HG03095 (cell line): Measurements from ENCODE around the gene PGLYRP3.

ENCODE experiments used
- ATAC-seq: cut with Tn5 transposase; IDR thresholded peaks from one replicate; pipeline ENCODE4 v1.9.1; 2021; ENCODE audit warnings: moderate library complexity; ENCODE audit not compliant: unreplicated experiment

PGLYRP3 gene

DNA sequence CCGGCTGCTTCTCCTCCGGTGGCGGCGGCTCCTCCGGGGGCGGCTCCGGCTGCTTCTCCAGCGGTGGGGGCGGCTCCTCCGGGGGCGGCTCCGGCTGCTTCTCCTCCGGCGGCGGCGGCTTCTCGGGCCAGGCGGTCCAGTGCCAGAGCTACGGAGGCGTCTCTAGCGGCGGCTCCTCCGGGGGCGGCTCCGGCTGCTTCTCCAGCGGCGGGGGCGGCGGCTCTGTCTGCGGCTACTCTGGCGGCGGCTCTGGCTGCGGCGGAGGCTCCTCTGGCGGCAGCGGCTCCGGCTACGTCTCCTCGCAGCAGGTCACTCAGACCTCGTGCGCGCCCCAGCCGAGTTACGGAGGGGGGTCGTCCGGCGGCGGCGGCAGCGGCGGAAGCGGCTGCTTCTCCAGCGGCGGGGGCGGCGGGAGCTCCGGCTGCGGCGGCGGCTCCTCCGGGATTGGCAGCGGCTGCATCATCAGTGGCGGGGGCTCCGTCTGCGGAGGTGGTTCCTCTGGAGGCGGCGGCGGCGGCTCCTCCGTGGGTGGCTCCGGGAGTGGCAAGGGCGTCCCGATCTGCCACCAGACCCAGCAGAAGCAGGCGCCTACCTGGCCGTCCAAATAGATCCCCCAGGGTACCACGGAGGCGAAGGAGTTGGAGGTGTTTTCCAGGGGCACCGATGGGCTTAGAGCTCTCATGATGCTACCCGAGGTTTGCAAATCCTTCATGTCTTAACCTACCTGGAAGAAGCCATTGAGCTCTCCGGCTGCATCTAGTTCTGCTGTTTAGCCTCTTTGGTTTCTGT is 51.3 kb downstream of the PGLYRP3 start:
- ATAC-seq = no peak

DNA sequence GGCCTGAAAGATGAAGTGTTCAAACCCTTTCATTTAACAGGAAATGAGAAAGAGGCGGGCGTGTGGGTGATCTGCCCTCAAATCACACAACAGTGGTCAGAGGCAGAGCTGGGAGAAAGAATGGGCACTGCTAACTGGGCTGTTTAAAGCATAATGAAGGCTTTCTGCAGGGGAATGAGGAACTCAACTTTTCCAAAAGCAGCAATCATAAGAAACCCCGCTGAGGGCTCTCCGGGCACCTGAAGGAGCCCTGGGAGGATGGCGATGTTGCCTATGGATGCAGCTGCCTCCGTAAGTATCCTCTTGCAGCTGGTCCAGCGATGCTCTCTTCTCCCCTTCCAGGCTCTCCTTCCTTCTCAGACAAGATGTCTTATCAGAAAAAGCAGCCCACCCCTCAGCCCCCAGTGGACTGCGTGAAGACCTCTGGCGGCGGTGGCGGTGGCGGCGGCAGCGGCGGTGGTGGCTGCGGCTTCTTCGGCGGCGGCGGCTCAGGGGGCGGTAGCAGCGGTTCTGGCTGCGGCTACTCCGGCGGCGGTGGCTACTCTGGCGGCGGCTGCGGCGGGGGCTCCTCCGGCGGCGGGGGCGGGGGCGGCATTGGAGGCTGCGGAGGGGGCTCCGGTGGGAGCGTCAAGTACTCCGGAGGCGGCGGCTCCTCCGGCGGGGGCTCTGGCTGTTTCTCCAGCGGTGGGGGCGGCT is 52.0 kb downstream of the PGLYRP3 start:
- no peak for ATAC-seq

DNA sequence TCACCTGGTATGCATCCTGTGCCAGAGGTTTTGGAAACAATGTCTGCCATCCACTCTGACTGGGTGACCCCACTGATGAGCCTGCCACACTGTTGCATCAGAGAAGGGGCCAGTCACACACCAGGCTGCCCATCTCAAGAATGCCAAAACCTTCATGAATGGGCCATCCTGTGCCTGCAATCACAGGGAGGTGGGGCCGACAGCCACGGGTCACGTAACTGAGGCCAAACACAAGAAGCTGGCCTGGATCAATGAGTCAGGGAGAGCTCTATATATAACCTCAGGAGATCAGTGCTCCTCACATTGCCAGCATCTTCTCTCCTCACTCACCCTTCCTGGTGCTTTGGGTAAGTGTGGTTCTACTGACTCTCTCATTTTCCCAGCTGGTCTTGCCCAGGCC is 53.4 kb downstream of the PGLYRP3 start, which contains the start of gene LORICRIN:
TSS of gene LORICRIN (plus strand) at position 301 of the 400 bp plus-strand sequence. CDS start 1,263 bp downstream, outside the sequence.
- ATAC-seq = no peak

DNA sequence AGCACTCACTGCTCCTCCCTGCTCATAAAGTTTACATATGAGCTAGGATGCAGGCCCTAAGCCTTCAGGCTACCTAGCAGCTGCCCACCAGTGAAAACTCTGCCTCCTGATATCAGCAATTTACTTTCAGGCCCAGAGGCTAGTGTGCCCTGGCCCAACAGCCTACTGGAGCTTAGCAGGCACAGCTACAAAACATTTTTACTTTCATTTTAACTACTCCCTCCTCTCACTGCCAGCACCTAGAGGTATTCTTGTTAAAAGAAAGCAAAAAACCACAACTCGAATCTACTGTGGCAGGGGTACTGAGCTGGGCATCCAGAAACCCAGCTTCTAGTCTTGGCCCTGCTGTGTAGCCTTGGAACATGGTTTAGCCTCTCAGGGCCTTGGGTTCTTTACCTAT is 59.1 kb downstream of the PGLYRP3 start:
- no peak for ATAC-seq

DNA sequence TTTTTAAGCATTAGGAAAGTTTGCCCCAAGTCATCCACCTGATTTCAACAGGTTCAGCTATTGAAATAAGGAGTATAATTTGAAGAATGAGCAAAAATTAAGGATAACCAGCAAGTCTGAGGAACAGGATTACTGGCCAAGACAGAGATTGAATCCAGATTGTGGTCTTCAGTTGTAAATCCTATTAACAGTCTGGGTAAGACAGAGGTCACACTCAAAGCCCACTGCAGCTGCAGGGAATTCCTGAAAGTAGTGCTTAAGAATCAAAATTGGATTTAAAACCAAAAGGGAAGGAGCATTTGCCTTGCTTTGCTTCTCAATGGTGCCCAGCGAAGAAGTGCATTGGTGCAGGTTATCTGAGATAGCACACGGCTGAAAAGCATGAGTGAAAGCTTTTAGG is 59.7 kb downstream of the PGLYRP3 start:
- no peak for ATAC-seq

DNA sequence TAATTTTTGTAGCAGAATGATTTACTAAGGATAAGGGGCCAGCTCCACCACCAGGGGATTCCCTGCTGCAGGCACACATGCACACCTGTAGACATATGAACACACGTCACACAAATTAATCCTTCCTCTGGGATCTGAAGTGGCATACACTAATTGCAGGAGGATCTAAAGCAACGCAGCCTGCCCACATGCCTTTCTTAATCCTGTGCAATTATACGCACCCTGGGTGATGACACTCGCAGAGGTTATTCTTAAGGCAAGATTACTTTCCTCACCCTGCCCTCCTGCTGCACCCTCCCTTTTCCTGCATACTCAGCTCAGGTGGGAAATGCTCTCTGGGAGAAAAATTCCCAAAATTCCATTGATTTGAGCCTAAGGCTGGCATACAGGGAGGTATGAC is 60.8 kb downstream of the PGLYRP3 start:
- ATAC-seq = no peak

DNA sequence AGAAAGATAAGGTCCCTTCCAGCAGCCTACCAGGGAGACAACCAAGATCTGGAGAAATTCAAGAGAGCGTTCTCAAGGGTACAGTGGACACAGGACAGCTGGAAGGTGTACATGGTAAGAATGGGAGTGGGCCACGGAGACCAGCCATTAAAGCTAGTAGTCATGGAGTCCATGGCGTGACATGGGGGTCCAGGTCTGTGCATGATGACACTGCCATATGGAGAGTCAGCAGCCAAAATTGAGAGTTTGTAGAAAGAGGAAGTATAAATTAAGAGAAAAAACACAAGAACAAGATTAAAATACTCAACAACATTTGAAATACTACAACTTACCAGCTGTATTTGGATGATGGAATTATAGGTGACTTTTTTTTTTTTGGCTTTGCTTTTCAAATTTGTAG is 61.2 kb downstream of the PGLYRP3 start:
- ATAC-seq = no peak

DNA sequence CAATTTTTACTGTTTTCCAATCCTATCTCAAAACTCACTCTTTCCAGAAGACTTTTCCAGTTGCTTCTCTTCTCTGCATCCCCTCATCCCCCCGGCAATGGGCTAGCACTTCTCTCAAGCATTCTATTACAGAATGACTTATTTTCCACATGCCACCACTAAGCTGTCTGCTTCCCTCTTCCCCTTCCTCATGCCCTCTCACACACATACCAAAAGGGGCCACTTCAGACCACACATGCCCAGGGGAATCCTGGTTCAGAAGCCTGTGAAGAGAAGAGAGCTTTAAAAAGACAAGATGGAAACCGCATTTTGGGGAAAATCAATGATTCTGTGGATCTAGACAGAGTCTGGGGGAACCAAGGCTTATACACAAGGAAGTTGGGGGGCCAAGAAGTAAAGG is 61.7 kb downstream of the PGLYRP3 start:
- ATAC-seq = no peak

DNA sequence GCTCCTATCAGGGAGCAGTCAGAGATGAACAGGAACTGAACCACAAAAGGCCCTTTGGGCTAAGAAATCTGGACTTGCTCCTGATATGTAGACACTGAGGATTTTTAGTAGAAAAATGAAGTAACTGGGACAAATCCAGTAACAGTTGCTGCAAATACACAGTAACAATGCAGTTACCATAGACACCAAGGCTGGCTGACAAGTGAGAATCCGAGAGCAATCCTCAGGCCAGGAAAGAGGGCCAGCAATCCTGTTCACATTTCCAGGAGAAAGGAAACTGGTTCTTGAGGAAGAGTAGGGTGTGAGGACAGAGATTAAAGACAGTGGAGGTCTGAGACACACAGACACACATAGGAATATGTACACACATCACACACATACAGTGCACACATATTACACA is 62.6 kb downstream of the PGLYRP3 start:
- ATAC-seq = no peak

DNA sequence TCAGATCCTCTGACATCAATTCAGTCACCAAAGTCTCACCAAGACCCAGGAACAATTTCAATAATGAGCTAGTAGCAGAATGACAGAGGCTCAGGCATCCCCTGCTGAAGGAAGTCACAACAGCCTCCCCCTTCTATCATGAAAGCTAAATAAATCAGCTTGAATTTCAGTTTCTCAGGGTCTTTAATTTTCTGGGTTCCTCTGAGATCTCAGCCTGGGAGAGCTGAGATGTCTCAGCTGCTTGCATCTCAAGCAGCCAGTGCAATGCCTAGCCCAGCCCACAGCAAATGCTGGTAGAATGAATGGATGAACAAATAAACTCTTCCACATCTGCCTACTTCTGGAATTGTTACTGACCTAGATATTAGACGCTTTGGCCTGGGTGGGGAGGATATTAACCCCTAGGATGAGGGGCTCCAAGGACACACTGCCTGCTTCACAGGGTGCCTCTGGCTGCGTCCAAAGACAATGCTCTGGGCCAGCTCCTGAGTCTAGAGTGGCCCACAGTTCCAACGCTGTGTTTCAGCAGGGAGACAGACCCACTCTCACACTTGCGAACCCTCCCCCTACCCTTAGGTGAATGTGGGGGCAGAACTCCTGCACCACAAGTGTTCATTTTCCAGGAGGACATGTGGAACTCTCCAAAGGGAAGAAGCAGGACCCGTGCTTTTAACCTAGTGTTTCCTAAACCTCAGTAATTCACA is 64.4 kb downstream of the PGLYRP3 start:
- ATAC-seq = no peak
